Calu3 (cell line): ENCODE data around the gene ENO2. TPM values are rescaled to one million over a fixed set of nuclear protein-coding genes. Genes with fewer than 3 reads are reported as not detected.
A peak's percentile ranks its signal among the peaks of the same experiment; 100 is the strongest.

Experiments
- BruUV-seq: library from RNA; stranded (reverse); fragments of 400-500 nt; replicated peaks from 2 replicates; lab custom pipeline; 2021; lab: Mats Ljungman, UMichigan
- CTCF ChIA-PET: fragments of 300-600 bp; sonication (Branson Sonifier 250); formaldehyde crosslinking; loops from one replicate; lab custom pipeline; 2022; ENCODE audit warnings: antibody characterized with exemption; lab: Charles Lee
- DNase-seq: peaks from one replicate; pipeline ENCODE4 v3.0.0; 2022
- H3K27ac Mint-ChIP-seq: one replicate; pipeline ENCODE4 v1.8.0; 2022; ENCODE audit warnings: mixed read lengths; ENCODE audit not compliant: unreplicated experiment
- H3K27me3 Mint-ChIP-seq: one replicate; pipeline ENCODE4 v1.8.0; 2022; ENCODE audit warnings: mixed read lengths; ENCODE audit not compliant: unreplicated experiment
- H3K36me3 Mint-ChIP-seq: one replicate; pipeline ENCODE4 v1.8.0; 2022; ENCODE audit warnings: mild to moderate bottlenecking, moderate library complexity, mixed read lengths; ENCODE audit not compliant: insufficient read depth, unreplicated experiment
- H3K4me1 Mint-ChIP-seq: one replicate; pipeline ENCODE4 v1.8.0; 2022; ENCODE audit warnings: mild to moderate bottlenecking, low read depth, mixed read lengths; ENCODE audit not compliant: unreplicated experiment
- H3K4me3 Mint-ChIP-seq: one replicate; pipeline ENCODE4 v1.8.0; 2022; ENCODE audit warnings: mild to moderate bottlenecking, low read depth, moderate library complexity, mixed read lengths; ENCODE audit not compliant: unreplicated experiment
- H3K9me3 Mint-ChIP-seq: one replicate; pipeline ENCODE4 v1.8.0; 2022; ENCODE audit warnings: low read depth, mixed read lengths; ENCODE audit not compliant: unreplicated experiment
- intact Hi-C: fragments of 100-400 bp; cut with micrococcal nuclease; formaldehyde crosslinking; loops from one replicate; pipeline ENCODE4 v1.10.0; 2022; ENCODE audit not compliant: unreplicated experiment
- total RNA-seq: library from RNA; stranded (reverse); gene quantifications from 2 replicates; pipeline ENCODE4 v1.2.3, GENCODE V29; 2022
- TF ChIP-seq, protein P1 (sequence below): fragments of 200-600 bp; IDR thresholded peaks from one replicate; pipeline ENCODE4 v1.8.0; 2022; ENCODE audit warnings: antibody characterized with exemption; ENCODE audit not compliant: unreplicated experiment

Gene ENO2
- total RNA-seq, 1 experiment from 2014 or later: 16.1 TPM

DNA sequence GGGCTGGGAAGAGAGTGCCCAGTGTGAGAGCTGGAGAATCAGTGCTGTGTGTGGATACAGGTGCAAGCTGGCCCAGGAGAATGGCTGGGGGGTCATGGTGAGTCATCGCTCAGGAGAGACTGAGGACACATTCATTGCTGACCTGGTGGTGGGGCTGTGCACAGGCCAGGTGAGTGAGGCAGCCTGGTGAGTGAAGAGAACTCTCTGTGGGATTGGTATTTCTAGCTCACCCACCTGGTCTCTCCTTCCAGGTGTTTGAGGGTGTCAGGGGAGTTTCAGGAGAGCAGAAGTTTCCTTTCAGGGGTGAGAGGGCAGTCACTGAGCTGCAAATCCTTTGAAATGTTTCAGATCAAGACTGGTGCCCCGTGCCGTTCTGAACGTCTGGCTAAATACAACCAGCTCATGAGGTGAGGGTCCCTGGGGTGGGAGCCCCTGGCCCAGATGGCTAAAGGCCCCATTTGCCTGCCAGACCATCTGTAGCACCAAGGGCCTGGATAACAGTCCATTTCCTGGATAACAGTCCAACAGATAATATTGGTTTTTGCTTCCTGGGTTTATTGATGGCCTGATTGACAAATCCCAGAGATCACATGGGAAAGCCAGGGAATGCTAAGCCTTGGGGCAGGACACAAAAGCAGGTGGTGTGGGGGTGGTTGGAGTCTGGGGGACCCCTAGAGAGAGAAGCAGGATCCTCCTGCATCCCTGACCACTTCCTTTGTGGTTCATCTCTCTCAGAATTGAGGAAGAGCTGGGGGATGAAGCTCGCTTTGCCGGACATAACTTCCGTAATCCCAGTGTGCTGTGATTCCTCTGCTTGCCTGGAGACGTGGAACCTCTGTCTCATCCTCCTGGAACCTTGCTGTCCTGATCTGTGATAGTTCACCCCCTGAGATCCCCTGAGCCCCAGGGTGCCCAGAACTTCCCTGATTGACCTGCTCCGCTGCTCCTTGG, 7.9 kb downstream of the ENO2 start:
- TF ChIP-seq, protein P1, sequence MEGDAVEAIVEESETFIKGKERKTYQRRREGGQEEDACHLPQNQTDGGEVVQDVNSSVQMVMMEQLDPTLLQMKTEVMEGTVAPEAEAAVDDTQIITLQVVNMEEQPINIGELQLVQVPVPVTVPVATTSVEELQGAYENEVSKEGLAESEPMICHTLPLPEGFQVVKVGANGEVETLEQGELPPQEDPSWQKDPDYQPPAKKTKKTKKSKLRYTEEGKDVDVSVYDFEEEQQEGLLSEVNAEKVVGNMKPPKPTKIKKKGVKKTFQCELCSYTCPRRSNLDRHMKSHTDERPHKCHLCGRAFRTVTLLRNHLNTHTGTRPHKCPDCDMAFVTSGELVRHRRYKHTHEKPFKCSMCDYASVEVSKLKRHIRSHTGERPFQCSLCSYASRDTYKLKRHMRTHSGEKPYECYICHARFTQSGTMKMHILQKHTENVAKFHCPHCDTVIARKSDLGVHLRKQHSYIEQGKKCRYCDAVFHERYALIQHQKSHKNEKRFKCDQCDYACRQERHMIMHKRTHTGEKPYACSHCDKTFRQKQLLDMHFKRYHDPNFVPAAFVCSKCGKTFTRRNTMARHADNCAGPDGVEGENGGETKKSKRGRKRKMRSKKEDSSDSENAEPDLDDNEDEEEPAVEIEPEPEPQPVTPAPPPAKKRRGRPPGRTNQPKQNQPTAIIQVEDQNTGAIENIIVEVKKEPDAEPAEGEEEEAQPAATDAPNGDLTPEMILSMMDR: no peak
- Mint-ChIP-seq H3K27ac (no peak overlapping the region), H3K36me3 (peaks cover 40% of the 10 kb centered on the region), H3K27me3 (no peaks in the 10 kb centered on the region), H3K4me1 (peaks cover 32% of the 10 kb centered on the region), H3K9me3 (no peaks in the 10 kb centered on the region), H3K4me3 (no peak overlapping the region)
- BruUV-seq: no TSS peak
- intact Hi-C loops: no loop called here
- no peak for DNase-seq
- CTCF ChIA-PET: interaction anchor here (1.1 kb wide), 1 partner anchor 21 kb away, joined by 3 read pairs; the partner anchor contains the start of genes C12orf57 and RNU7-1

DNA sequence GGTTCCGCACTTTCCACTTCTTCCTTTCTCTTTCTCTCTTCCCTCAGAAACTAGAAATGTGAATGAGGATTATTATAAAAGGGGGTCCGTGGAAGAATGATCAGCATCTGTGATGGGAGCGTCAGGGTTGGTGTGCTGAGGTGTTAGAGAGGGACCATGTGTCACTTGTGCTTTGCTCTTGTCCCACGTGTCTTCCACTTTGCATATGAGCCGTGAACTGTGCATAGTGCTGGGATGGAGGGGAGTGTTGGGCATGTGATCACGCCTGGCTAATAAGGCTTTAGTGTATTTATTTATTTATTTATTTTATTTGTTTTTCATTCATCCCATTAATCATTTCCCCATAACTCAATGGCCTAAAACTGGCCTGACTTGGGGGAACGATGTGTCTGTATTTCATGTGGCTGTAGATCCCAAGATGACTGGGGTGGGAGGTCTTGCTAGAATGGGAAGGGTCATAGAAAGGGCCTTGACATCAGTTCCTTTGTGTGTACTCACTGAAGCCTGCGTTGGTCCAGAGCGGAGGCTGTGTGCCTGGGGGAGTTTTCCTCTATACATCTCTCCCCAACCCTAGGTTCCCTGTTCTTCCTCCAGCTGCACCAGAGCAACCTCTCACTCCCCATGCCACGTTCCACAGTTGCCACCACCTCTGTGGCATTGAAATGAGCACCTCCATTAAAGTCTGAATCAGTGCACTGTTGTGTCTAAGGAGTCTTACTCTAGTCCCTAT, 8.8 kb downstream of the ENO2 start:
- BruUV-seq: no TSS peak
- DNase-seq: no peak
- intact Hi-C loops: no loop called here
- no peak overlapping the region for H3K27ac Mint-ChIP-seq
- H3K36me3 Mint-ChIP-seq: peaks cover 45% of the 10 kb centered on the region
- no peaks in the 10 kb centered on the region for H3K27me3 Mint-ChIP-seq
- no peak overlapping the region for H3K4me3 Mint-ChIP-seq
- no peaks in the 10 kb centered on the region for H3K9me3 Mint-ChIP-seq
- TF ChIP-seq, protein P1: no peak
- peaks cover 35% of the 10 kb centered on the region for H3K4me1 Mint-ChIP-seq
- CTCF ChIA-PET: no interaction called here

DNA sequence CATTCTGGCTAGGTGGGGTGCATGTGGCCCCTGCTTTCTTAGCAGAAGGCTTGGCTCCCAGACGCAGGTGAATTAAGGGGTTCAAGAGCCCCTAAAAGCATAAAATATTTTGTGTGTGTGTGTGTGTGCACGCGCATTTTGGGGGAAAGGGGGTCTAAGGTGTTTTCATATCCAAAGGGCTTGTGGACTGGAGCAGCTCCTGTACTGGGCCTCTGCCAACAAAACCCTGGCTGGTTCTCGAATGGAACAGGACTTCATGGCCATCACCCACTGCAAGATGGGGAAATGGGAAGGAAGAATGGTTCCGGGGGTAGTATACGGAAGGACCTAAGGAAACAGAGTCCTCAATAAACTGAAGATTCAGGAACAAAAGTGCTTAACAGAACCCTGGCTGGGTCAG, 9.5 kb downstream of the ENO2 start:
- Mint-ChIP-seq H3K4me1 (peaks cover 38% of the 10 kb centered on the region), H3K27ac (no peak overlapping the region), H3K27me3 (no peaks in the 10 kb centered on the region), H3K4me3 (no peak overlapping the region), H3K36me3 (peaks cover 51% of the 10 kb centered on the region), H3K9me3 (no peaks in the 10 kb centered on the region)
- CTCF ChIA-PET: interaction anchor here (2.8 kb wide), 1 partner anchor 54 kb away, joined by 24 read pairs; no protein-coding TSS in a partner anchor
- intact Hi-C loops: no loop called here
- DNase-seq: no peak
- no TSS peak for BruUV-seq
- TF ChIP-seq, protein P1: no peak

DNA sequence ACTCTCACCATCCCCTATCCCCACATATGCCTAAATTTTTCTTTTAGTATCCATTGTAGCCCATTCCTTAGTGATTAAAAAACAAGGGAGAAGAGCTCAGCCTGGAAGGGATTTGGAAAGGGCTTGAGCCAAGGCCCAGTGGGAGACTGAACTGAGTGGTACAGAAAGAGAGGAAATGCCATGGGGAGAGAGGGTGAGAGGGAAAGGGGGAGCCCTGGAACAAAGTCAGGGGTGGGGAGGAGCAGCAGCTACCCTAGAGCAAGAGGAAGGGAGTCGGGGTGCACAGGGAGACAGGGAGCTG, 10.8 kb downstream of the ENO2 start:
- BruUV-seq: no TSS peak
- intact Hi-C loops: loop anchor here (5.0 kb wide), 1 partner anchor 58 kb away; the partner anchor contains the start of gene TPI1

More for the DNA sequence above, 10.8 kb downstream of the ENO2 start:
- no peak for DNase-seq
- H3K4me1 Mint-ChIP-seq: peaks cover 52% of the 10 kb centered on the region
- H3K9me3 Mint-ChIP-seq: no peaks in the 10 kb centered on the region
- peaks cover 57% of the 10 kb centered on the region for H3K36me3 Mint-ChIP-seq
- CTCF ChIA-PET: interaction anchor here (0.9 to 2.8 kb wide), 11 partner anchors 9 to 73 kb away, joined by 3 to 24 read pairs (median 5); partner anchors contain the start of genes C12orf57, ENO2, RNU7-1 and SPSB2
- H3K27me3 Mint-ChIP-seq: no peaks in the 10 kb centered on the region
- H3K4me3 Mint-ChIP-seq: peak overlapping the region; percentile 58
- TF ChIP-seq, protein P1: no peak
- H3K27ac Mint-ChIP-seq: peak overlapping the region; percentile 86
